GM23338 (cell line): ENCODE data around the gene POF1B.

ENCODE experiments used
- EZH2phosphoT487 ChIP-seq: fragments of 200-600 bp; sonication (generic); IDR thresholded peaks from one replicate; pipeline ENCODE4 v1.8.1; 2018; ENCODE audit warnings: antibody characterized with exemption; ENCODE audit not compliant: unreplicated experiment
- TF ChIP-seq, protein P1 (sequence below), 2 experiments: fragments of 200-600 bp in 1 of 2; sonication (generic) in 1 of 2; conservative IDR thresholded peaks; 2 replicates each; pipeline versions ENCODE4 v1.5.1 to v1.6.1; 2016 to 2017; ENCODE audit warnings: antibody characterized with exemption in 2 of 2, low read depth in 2 of 2, mild to moderate bottlenecking in 2 of 2, moderate library complexity in 1 of 2
- TF ChIP-seq, protein P2 (sequence below): IDR thresholded peaks from one replicate; pipeline ENCODE4 v1.6.1; 2018; ENCODE audit warnings: antibody characterized with exemption; ENCODE audit not compliant: unreplicated experiment

DNA sequence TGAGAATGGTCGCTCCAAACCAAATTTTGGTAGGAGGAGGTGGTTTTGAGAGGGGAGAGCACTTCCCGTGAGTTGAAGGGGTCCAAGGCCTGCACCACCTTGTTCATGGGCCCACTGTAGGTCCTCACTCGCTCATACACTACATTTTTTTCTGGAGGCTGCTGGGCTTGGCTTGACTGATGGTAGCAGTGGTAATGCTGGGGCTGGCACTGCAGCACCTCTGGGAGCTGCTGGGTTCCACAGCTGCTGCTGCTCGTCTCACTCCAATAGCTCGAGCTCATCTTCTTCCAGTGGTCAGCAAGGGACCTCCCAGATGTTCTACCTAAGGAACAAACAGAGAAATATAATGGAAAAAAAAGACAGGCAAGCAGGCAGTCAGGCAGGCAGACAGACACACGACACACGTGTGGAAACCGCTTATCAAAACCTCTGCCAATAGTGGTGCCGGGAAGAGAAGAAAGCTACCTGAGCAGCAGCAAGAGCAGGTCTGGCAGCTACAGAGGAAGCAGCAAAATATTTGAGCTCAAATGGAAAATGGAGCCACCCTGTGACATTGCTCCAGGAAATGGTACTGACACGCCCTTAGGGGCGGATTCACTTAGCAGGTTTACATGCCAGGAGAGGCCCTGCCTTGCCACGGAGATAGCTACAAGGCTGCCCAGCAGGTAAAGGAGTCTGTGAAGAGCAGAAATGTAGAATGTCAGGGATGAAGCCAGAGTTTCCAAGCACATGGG is at the start of gene POF1B:
- TF ChIP-seq, protein P1, sequence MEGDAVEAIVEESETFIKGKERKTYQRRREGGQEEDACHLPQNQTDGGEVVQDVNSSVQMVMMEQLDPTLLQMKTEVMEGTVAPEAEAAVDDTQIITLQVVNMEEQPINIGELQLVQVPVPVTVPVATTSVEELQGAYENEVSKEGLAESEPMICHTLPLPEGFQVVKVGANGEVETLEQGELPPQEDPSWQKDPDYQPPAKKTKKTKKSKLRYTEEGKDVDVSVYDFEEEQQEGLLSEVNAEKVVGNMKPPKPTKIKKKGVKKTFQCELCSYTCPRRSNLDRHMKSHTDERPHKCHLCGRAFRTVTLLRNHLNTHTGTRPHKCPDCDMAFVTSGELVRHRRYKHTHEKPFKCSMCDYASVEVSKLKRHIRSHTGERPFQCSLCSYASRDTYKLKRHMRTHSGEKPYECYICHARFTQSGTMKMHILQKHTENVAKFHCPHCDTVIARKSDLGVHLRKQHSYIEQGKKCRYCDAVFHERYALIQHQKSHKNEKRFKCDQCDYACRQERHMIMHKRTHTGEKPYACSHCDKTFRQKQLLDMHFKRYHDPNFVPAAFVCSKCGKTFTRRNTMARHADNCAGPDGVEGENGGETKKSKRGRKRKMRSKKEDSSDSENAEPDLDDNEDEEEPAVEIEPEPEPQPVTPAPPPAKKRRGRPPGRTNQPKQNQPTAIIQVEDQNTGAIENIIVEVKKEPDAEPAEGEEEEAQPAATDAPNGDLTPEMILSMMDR (conservative IDR thresholded peaks at IDR 0.05; ENCODE audit: low read depth in 2 of 2) = no peak
- TF ChIP-seq, protein P2, sequence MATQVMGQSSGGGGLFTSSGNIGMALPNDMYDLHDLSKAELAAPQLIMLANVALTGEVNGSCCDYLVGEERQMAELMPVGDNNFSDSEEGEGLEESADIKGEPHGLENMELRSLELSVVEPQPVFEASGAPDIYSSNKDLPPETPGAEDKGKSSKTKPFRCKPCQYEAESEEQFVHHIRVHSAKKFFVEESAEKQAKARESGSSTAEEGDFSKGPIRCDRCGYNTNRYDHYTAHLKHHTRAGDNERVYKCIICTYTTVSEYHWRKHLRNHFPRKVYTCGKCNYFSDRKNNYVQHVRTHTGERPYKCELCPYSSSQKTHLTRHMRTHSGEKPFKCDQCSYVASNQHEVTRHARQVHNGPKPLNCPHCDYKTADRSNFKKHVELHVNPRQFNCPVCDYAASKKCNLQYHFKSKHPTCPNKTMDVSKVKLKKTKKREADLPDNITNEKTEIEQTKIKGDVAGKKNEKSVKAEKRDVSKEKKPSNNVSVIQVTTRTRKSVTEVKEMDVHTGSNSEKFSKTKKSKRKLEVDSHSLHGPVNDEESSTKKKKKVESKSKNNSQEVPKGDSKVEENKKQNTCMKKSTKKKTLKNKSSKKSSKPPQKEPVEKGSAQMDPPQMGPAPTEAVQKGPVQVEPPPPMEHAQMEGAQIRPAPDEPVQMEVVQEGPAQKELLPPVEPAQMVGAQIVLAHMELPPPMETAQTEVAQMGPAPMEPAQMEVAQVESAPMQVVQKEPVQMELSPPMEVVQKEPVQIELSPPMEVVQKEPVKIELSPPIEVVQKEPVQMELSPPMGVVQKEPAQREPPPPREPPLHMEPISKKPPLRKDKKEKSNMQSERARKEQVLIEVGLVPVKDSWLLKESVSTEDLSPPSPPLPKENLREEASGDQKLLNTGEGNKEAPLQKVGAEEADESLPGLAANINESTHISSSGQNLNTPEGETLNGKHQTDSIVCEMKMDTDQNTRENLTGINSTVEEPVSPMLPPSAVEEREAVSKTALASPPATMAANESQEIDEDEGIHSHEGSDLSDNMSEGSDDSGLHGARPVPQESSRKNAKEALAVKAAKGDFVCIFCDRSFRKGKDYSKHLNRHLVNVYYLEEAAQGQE = no peak
- TF ChIP-seq EZH2phosphoT487 = no peak
